Parathyroid adenoma (tissue), 2 donors: ENCODE data around the gene HAUS3.

Experiments used
- H2AFZ ChIP-seq: fragments of 300-600 bp; sonication (generic); one replicate; pipeline ENCODE4 v1.7.0; 2017; ENCODE audit warnings: antibody characterized with exemption, mild to moderate bottlenecking
- H3K27ac ChIP-seq: fragments of 300-600 bp; sonication (generic); one replicate; pipeline ENCODE4 v1.7.0; 2017
- H3K27me3 ChIP-seq: fragments of 300-600 bp; sonication (generic); one replicate; pipeline ENCODE4 v1.7.0; 2017; ENCODE audit warnings: low read length; ENCODE audit not compliant: control insufficient read depth, insufficient read depth
- H3K36me3 ChIP-seq: fragments of 300-600 bp; sonication (generic); one replicate; pipeline ENCODE4 v1.7.0; 2017; ENCODE audit warnings: low read length; ENCODE audit not compliant: control insufficient read depth, insufficient read depth
- H3K4me1 ChIP-seq: fragments of 300-600 bp; sonication (generic); one replicate; pipeline ENCODE4 v1.7.0; 2017; ENCODE audit warnings: control low read depth
- H3K4me2 ChIP-seq: fragments of 300-600 bp; sonication (generic); one replicate; pipeline ENCODE4 v1.7.0; 2017; ENCODE audit warnings: low read length
- H3K4me3 ChIP-seq: fragments of 300-600 bp; sonication (generic); one replicate; pipeline ENCODE4 v1.7.0; 2017; ENCODE audit warnings: low read depth, low read length
- H3K79me2 ChIP-seq: fragments of 300-600 bp; sonication (generic); one replicate; pipeline ENCODE4 v1.7.0; 2017; ENCODE audit warnings: control low read depth
- H3K9ac ChIP-seq: fragments of 300-600 bp; sonication (generic); one replicate; pipeline ENCODE4 v1.7.0; 2017; ENCODE audit warnings: mild to moderate bottlenecking
- H3K9me3 ChIP-seq: fragments of 300-600 bp; sonication (generic); one replicate; pipeline ENCODE4 v1.7.0; 2017; ENCODE audit warnings: low read length; ENCODE audit not compliant: control insufficient read depth
- CTCF ChIP-seq: fragments of 300-600 bp; sonication (generic); IDR thresholded peaks from one replicate; pipeline ENCODE4 v1.7.0; 2017; ENCODE audit warnings: antibody characterized with exemption, mild to moderate bottlenecking
- donor health status: primary hyperparathyroidism.

The HAUS3 gene

GRCh38 chr4:2281575-2282343 lies 39.8 kb upstream of the HAUS3 start:
- Histone ChIP-seq H3K27me3 (no peaks in the 10 kb centered on the region), H2AFZ (no peak overlapping the region), H3K9ac (no peak overlapping the region), H3K4me3 (no peak overlapping the region), H3K36me3 (no peaks in the 10 kb centered on the region), H3K9me3 (no peaks in the 10 kb centered on the region), H3K4me2 (no peak overlapping the region), H3K79me2 (no peaks in the 10 kb centered on the region), H3K27ac (no peak overlapping the region), H3K4me1 (no peaks in the 10 kb centered on the region)
- TF ChIP-seq CTCF = no peak

GRCh38 chr4:2280531-2281300 lies 38.8 kb upstream of the HAUS3 start:
- Histone ChIP-seq H2AFZ (peak overlapping the region; percentile 31), H3K27ac (no peak overlapping the region), H3K4me3 (no peak overlapping the region), H3K36me3 (no peaks in the 10 kb centered on the region), H3K9ac (no peak overlapping the region), H3K27me3 (no peaks in the 10 kb centered on the region), H3K4me1 (no peaks in the 10 kb centered on the region), H3K79me2 (no peaks in the 10 kb centered on the region), H3K4me2 (peak overlapping the region; percentile 9), H3K9me3 (no peaks in the 10 kb centered on the region)
- no peak for TF ChIP-seq CTCF

- Histone ChIP-seq H3K9ac (no peak overlapping the region), H2AFZ (no peak overlapping the region), H3K4me1 (no peaks in the 10 kb centered on the region), H3K79me2 (no peaks in the 10 kb centered on the region), H3K27ac (no peak overlapping the region), H3K27me3 (no peaks in the 10 kb centered on the region), H3K9me3 (no peaks in the 10 kb centered on the region), H3K4me2 (no peak overlapping the region), H3K4me3 (no peak overlapping the region), H3K36me3 (no peaks in the 10 kb centered on the region)
- no peak for TF ChIP-seq CTCF
These were observed 36.0 kb upstream of the HAUS3 start for GRCh38 chr4:2277956-2278355.

GRCh38 chr4:2276581-2277325 lies 34.8 kb upstream of the HAUS3 start:
- no peak overlapping the region for H2AFZ ChIP-seq
- no peaks in the 10 kb centered on the region for H3K36me3 ChIP-seq
- H3K4me3 ChIP-seq = no peak overlapping the region
- no peak overlapping the region for H3K27ac ChIP-seq
- no peaks in the 10 kb centered on the region for H3K27me3 ChIP-seq
- TF ChIP-seq CTCF = no peak
- no peak overlapping the region for H3K4me2 ChIP-seq
- no peaks in the 10 kb centered on the region for H3K4me1 ChIP-seq
- H3K9ac ChIP-seq = no peak overlapping the region
- H3K9me3 ChIP-seq = no peaks in the 10 kb centered on the region
- no peaks in the 10 kb centered on the region for H3K79me2 ChIP-seq
